Activated B cell treated with CpG ODN at 0.5 μM for 24 hours (primary cell): ENCODE measurements around the gene DGCR8. TPM values are rescaled to one million over a fixed set of nuclear protein-coding genes. Genes with fewer than 3 reads are reported as not detected.
A peak's percentile ranks its signal among the peaks of the same experiment; 100 is the strongest.

Experiments used
- ATAC-seq: fragments of 200-7000 bp; cut with Tn5 transposase; one replicate; pipeline ENCODE4 v1.10.0; 2021; ENCODE audit warnings: low read depth, mild to moderate bottlenecking, moderate library complexity
- CTCF ChIA-PET: fragments of 350-600 bp; sonication (Branson Sonifier 250); formaldehyde crosslinking; loops from one replicate; lab custom pipeline; 2021; ENCODE audit warnings: antibody characterized with exemption; lab: Charles Lee
- POLR2A ChIA-PET: fragments of 350-600 bp; sonication (Branson Sonifier 250); formaldehyde crosslinking; loops from one replicate; lab custom pipeline; 2021; ENCODE audit warnings: antibody characterized with exemption; lab: Charles Lee
- DNase-seq: peaks from one replicate; pipeline ENCODE4 v3.0.0; 2022
- H3K27ac Mint-ChIP-seq: one replicate; pipeline ENCODE4 v1.8.0; 2020; ENCODE audit warnings: mixed read lengths
- H3K27me3 Mint-ChIP-seq: one replicate; pipeline ENCODE4 v1.8.0; 2021; ENCODE audit warnings: mixed read lengths
- H3K36me3 Mint-ChIP-seq: one replicate; pipeline ENCODE4 v1.8.0; 2021; ENCODE audit warnings: low read depth, mixed read lengths
- H3K4me1 Mint-ChIP-seq: one replicate; pipeline ENCODE4 v1.8.0; 2021; ENCODE audit warnings: mixed read lengths
- H3K4me3 Mint-ChIP-seq: one replicate; pipeline ENCODE4 v1.8.0; 2020; ENCODE audit warnings: mild to moderate bottlenecking, mixed read lengths
- H3K9me3 Mint-ChIP-seq: one replicate; pipeline ENCODE4 v1.8.0; 2020; ENCODE audit warnings: mixed read lengths
- intact Hi-C: fragments of 100-400 bp; cut with micrococcal nuclease; formaldehyde crosslinking; loops from one replicate; pipeline ENCODE4 v1.15.1; 2024
- total RNA-seq: library from RNA; stranded (reverse); gene quantifications from 2 replicates; pipeline ENCODE4 v1.2.3, GENCODE V29; 2022
- TF ChIP-seq, protein P1 (sequence below): fragments of 200-600 bp; IDR thresholded peaks from one replicate; pipeline ENCODE4 v1.8.0; 2022; ENCODE audit warnings: antibody characterized with exemption, mild to moderate bottlenecking

The DGCR8 gene
- total RNA-seq, 1 donor from 2014 or later: 35.5 TPM

DNA sequence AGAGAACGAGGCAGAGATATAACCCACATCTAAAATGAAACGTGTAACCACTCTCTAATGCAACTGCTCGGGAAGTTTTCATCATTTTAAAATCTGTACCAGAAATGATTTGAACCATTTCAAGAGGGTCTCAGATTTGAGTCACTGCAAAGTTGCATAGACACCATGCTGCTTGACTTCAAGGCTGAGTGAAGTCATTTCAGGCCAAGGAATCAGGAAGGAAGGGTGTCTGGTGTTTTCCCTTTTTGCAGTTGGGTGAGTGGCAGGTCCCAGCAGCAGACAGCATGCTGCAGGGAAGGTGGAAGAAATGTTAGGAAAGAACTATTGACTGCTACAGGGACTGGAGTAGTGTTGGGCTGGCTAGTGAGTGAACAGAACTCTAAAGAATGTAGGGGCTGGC is 42.6 kb upstream of the DGCR8 start:
- Mint-ChIP-seq H3K4me1 (peaks cover 62% of the 10 kb centered on the region), H3K9me3 (peaks cover 3% of the 10 kb centered on the region), H3K27me3 (no peaks in the 10 kb centered on the region), H3K36me3 (peaks cover 44% of the 10 kb centered on the region), H3K27ac (peak overlapping the region; percentile 85), H3K4me3 (peak overlapping the region; percentile 56)
- peak; percentile 26 for ATAC-seq
- TF ChIP-seq, protein P1, sequence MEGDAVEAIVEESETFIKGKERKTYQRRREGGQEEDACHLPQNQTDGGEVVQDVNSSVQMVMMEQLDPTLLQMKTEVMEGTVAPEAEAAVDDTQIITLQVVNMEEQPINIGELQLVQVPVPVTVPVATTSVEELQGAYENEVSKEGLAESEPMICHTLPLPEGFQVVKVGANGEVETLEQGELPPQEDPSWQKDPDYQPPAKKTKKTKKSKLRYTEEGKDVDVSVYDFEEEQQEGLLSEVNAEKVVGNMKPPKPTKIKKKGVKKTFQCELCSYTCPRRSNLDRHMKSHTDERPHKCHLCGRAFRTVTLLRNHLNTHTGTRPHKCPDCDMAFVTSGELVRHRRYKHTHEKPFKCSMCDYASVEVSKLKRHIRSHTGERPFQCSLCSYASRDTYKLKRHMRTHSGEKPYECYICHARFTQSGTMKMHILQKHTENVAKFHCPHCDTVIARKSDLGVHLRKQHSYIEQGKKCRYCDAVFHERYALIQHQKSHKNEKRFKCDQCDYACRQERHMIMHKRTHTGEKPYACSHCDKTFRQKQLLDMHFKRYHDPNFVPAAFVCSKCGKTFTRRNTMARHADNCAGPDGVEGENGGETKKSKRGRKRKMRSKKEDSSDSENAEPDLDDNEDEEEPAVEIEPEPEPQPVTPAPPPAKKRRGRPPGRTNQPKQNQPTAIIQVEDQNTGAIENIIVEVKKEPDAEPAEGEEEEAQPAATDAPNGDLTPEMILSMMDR: no peak
- intact Hi-C loops: loop anchor here (5.0 kb wide), 1 partner anchor 80 kb away; the partner anchor contains the start of genes RANBP1 and TRMT2A
- ChIA-PET CTCF (no interaction called here), POLR2A (interaction anchor here (1.8 kb wide), 1 partner anchor 16 kb away, joined by 10 read pairs; the partner anchor contains the start of gene TANGO2)
- DNase-seq: no peak

GRCh38 chr22:20038574-20038973 is 41.5 kb upstream of the DGCR8 start:
- Mint-ChIP-seq H3K36me3 (peaks cover 51% of the 10 kb centered on the region), H3K27me3 (no peaks in the 10 kb centered on the region), H3K9me3 (peaks cover 3% of the 10 kb centered on the region), H3K4me3 (no peak overlapping the region), H3K4me1 (peaks cover 51% of the 10 kb centered on the region), H3K27ac (peak overlapping the region; percentile 41)
- POLR2A ChIA-PET: interaction anchor here (1.8 kb wide), 1 partner anchor 17 kb away, joined by 10 read pairs; the partner anchor contains the start of gene TANGO2
- intact Hi-C loops: loop anchor here (2.0 to 5.0 kb wide), 2 partner anchors 68 to 79 kb away; partner anchors contain the start of genes RANBP1 and TRMT2A
- CTCF ChIA-PET: no interaction called here
- TF ChIP-seq, protein P1: no peak
- DNase-seq (no peak), ATAC-seq (no peak)

GRCh38 chr22:20039683-20040325 is 40.2 kb upstream of the DGCR8 start:
- TF ChIP-seq, protein P1: no peak
- ATAC-seq (no peak), DNase-seq (no peak)
- intact Hi-C loops: loop anchor here (2.0 to 5.0 kb wide), 2 partner anchors 69 to 77 kb away; partner anchors contain the start of genes RANBP1 and TRMT2A
- Mint-ChIP-seq H3K4me1 (peaks cover 39% of the 10 kb centered on the region), H3K4me3 (no peak overlapping the region), H3K27me3 (no peaks in the 10 kb centered on the region), H3K9me3 (no peaks in the 10 kb centered on the region), H3K36me3 (peaks cover 56% of the 10 kb centered on the region), H3K27ac (no peak overlapping the region)
- POLR2A ChIA-PET: no interaction called here
- CTCF ChIA-PET: no interaction called here

DNA sequence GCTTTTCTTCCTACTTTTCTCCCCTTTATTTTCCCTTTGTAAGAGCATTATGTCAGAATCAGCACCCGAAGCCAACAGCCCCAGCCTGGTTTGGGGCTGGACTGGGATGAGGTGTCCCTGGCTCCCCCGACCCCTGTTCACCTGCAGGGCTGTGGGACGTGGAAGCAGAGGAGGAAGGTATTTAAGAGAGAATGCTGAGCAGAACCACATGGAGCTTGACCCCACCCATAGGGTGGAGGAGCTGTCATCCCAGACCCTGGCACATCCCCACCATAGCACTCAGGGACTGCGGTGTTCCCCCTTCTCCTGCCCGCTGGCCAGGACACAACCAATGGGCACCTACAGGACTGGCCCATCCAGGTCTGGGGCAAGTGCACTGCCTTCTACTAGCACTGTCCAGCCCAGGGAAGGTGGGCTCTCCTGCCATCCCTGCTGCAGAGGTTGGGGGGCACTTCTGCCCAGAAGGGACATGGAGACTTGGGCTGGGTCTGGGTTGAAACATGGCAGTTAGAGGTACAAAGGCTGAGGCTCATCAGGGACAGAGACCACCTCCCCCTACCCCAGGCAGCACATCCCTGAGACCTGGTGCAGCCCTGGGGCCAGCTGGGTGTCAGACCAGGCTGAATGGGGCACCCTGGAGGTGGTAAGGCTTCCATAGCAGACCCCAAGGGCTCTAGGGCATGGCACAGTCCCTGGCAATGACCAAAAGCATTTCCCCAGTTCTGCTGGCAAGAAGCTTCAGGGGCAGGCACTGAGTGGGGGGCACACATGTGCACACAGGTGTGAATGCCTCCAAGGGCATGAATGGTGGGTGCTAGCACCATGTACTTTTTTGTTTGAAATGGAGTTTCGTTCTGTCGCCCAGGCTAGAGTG is 39.5 kb upstream of the DGCR8 start:
- ChIA-PET CTCF (no interaction called here), POLR2A (no interaction called here)
- Mint-ChIP-seq H3K27me3 (no peaks in the 10 kb centered on the region), H3K4me3 (no peak overlapping the region), H3K4me1 (peaks cover 31% of the 10 kb centered on the region), H3K9me3 (no peaks in the 10 kb centered on the region), H3K27ac (no peak overlapping the region), H3K36me3 (peaks cover 57% of the 10 kb centered on the region)
- TF ChIP-seq, protein P1: no peak
- intact Hi-C loops: no loop called here
- ATAC-seq (no peak), DNase-seq (no peak)
